GM18508 (cell line): Measurements from ENCODE around the gene TEX51.

Experiments
- ATAC-seq: cut with Tn5 transposase; IDR thresholded peaks from one replicate; pipeline ENCODE4 v1.9.1; 2021; ENCODE audit warnings: moderate number of reproducible peaks; ENCODE audit not compliant: insufficient read depth, unreplicated experiment

The TEX51 gene

DNA sequence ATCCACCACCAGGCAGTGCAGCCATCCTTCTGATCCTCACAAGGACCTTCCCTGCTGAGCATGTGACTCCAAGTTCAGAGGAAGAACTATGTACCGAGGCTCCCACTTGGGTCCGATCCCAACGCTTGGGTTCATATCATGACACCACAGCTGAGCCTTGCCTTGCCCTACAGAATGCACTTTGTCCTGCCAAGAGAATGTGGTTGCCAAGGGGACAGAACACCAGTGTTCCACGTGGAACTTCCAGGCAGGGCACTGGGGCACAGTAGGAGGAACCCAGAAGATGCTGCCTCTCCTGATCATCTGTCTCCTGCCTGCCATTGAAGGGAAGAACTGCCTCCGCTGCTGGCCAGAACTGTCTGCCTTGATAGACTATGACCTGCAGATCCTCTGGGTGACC, at the start of gene TEX51:
TEX51 (plus strand) TSS at position 255 of the 400 bp plus-strand sequence; CDS start at position 284, 29 bp downstream.
- no peak for ATAC-seq

GRCh38 chr2:126849054-126849453, 49.6 kb upstream of the TEX51 start:
- no peak for ATAC-seq

- ATAC-seq, result no peak
Observed at GRCh38 chr2:126849486-126849885, 49.2 kb upstream of the TEX51 start.

- no peak for ATAC-seq
Observed at GRCh38 chr2:126849991-126850535, 48.6 kb upstream of the TEX51 start.

- no peak for ATAC-seq
Observed at GRCh38 chr2:126850940-126851339, 47.8 kb upstream of the TEX51 start.

DNA sequence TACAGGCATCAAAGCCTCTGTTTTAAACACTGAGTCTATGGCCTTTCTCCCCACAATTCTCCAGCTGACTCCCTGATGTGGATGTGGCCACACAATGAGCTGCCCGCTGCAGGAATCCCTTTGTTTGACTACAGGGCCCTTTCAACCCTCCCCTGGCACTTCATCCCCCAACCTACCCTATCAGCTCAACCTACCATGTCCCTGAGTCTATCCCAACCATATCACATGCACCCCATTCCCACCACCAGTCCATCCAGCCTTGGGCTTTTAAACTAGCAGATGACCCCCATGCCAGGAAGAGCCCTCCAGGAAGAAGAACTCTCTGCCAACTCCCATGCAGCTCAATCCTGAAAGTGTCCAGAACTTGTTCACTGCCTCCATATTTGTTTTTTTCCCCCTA, 46.9 kb upstream of the TEX51 start:
- no peak for ATAC-seq

DNA sequence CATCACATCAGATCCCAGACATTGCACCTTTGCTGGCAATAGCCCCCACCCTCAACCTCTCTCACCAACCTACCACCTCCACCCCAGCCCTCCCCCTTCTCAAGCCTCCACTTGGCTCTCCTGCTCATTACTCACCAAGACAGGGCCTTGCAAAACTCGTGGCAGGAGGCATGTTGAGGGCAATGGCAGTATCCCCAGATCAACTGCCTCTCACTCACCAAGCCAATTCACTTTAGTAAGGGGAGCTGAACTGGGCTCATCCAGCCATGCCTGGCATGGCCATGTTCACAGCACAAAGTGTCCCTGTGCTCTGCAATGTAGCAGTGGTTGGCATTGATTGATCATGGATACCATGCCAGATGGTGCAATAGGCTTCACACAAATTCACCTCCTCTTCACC, 46.3 kb upstream of the TEX51 start:
- ATAC-seq, result no peak

- no peak for ATAC-seq
Observed at GRCh38 chr2:126855606-126856005, 43.1 kb upstream of the TEX51 start.

DNA sequence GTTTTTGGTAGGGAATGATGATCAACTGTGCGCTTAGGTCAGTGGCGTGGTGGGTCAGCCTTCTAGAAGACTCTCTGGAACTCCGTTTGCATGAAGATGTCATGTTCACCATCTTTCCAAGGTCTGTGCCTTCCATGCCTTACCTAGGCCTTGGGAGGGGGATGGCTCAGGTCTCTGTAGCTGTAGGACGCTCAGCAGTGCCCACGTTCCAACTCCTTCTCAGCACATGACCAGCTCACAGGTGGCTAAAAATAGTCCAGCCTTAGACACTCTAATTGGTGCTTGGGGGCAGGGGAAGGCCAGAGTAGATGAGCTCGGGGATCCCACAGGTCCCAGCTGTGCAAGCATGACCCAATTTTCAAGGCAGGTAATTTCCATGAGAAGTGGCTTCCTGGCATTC, 42.3 kb upstream of the TEX51 start:
- ATAC-seq, result no peak

GRCh38 chr2:126857502-126857901, 41.2 kb upstream of the TEX51 start:
- ATAC-seq, result no peak

DNA sequence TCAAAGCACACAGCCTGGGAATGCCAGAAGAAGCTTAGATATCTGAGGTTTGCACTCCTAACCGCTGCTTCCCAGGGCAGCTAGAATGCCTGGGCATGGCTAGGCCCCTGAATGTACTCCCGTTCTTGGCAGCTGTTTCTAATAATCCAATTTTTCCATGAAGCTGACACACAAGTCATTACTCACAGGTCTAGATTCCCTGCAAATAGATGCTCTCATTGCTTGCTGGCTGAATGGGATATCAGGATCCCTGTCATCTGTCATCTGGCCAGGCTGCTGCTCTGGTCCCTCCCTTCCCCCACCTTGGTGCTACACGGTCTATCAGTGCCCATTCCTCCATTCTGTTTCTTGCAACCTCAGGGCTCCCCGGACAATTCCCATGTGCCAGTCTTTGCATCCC, 40.7 kb upstream of the TEX51 start:
- ATAC-seq, result no peak

- no peak for ATAC-seq
Observed at GRCh38 chr2:126858436-126858835, 40.3 kb upstream of the TEX51 start.

- no peak for ATAC-seq
Observed at GRCh38 chr2:126858991-126859390, 39.7 kb upstream of the TEX51 start.

DNA sequence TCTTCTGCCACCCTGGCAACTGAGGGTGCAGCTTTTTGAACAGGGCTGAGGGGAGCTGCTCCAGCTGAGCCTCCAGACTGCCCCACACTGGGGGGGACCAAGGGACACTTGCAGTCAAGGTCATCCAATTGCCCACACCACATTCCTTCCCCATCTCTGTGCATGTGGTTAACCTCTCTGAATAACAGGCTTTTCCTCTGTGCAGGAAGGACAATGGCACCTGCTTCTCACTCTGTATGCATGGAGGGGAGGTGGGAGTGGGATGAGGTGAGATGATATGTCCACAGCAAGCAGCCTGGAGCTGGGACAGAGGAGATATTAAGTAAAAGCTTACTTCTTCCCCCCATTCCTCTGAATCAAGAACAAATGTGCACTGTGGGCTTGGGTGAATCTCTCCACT, 39.1 kb upstream of the TEX51 start:
- ATAC-seq, result no peak

DNA sequence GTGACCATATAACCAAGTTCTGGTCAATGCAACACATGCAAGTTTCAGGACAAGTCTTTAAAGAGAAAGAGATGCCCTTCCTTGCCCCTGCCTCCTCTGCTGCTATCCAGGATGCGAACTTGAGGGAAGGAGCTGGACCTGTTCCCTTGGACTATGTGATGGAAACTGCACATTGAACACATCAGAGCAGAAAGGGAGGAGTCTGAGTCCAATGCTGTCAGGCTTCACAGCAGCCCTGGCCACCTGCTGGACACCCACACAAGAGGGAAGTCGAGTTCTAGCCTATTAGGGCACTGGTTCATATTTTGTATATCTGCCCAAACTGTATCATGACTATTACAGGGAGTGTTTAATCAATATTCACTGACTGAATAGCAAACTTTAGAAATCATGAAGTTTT, 38.3 kb upstream of the TEX51 start:
- ATAC-seq, result no peak

DNA sequence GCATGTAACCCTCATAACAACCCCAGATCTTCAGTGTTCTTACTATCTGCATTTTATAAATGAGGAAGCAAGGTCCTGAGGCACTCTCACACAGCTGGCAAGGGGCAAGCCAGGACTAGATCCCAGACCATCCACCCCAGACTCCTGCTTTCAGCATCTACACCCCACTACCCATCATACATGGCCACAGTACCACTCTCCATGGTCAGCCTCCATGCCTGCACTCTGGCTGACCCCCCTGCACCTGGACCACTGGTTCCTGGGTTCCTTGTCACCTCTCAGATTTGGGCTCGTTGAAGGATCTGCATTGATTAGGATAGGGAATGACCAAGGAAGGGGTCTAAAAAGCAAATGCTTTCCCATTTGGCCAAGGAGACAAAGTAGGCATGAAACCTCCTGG, 36.0 kb upstream of the TEX51 start:
- no peak for ATAC-seq

DNA sequence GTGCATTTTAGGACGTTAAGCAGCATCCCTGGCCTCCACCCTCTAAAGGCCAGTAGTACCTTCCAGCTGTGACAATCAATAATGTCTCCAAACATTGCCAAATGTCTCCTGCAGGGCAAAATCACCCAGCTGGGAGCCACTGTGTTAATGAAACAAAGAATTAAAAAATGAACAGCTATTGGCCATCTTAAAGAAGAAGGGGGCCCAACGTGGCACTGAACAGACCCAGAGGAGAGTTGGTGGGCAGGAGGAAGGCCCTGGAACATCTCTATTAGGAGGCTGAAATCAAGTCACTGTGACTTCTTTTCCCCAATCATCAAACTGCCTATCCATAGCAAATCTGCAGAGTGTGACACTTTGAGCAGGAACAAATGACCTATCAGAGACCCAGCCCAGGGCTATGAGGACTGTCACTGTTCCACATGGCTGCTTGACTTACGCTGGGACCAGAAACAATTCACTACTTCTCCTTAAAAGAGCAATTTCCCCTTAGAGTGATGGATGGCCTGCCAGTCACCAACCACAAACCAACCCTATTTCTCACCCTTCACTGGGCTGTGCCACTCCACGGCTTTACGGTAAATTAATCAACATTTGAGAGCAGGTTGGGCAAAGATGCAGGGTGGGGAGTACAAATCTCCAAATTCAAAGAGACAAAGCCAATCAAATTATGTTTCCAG, 35.2 kb upstream of the TEX51 start:
- no peak for ATAC-seq

DNA sequence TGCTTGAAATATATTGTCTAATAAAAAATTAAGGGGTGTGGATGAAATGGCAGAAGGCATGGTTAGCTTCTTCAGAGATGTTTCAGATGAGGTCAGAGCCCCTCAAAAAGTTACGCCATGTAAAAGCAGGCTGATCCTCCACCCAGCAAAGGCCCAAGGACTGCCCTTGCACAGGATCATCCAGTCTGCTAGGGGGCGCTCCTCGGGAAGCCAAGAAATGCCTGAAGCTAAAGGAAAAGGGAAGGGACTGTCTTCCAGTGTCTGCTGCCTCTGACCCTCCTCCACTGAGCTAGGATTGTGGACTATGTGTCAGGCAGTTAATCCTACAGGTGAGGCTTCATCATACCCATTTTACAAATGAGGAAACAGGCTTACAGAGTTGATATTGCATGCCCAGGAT, 33.8 kb upstream of the TEX51 start:
- no peak for ATAC-seq

DNA sequence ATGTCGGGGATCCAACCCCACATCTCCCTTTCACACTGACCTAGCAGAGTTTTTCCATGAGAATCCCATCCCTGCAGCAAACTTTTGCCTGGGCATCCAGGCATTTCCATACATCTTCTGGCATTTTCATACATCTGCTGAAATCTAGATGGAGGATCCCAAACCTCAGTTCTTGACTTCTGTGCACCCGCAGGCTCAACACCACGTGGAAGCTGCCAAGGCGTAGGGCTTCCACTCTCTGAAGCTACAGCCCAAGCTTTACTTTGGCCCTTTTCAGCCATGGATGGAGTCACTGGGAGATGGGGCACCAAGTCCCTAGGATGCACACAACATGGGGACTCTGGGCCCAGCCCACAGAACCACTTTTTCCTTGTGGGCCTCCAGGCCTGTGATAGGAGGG, 32.2 kb upstream of the TEX51 start:
- ATAC-seq, result no peak

DNA sequence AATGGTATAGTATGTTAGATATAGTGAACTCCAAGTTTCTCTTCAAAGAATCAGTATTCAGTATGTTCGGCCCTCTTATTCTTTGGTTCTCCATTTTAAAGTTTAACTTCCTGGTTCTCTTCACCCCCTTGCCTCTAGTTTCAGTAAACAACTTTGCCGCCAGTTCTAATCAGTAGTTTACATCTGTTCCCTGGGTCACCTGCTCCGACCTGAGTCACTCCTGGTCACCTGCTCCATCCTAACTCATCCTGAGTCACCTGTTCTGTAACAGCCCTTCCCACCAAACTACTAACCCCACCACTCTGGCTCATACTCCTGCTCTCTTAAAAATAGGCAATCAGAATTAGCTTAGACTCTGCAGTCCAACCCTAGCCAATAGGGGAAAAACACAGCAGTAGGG, 23.7 kb upstream of the TEX51 start:
- no peak for ATAC-seq

GRCh38 chr2:126876631-126877030, 22.1 kb upstream of the TEX51 start:
- ATAC-seq, result no peak

DNA sequence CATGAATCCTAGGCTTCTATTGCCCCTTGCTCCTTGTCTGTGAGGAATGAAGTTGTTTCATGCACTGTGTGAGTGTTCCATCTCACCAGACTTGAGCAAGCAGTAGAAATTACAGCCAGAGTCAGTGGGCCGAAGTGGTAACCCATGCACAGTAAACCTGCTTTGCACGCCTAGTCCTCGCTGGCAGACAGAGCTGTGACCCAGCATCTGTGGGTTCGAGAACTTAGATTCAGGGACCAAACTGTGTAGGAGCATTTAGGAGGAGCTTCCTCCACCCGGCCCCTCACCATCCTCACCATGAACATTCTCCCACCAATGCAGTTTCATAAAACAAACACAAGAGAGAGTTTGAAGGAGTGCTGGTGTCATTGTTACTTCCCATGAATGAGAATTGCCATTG, 21.6 kb upstream of the TEX51 start:
- no peak for ATAC-seq
